HEK293 (cell line): Measurements from ENCODE around the gene SOX3.
A peak's percentile ranks its signal among the peaks of the same experiment; 100 is the strongest.

Source experiments
- CTCF ChIA-PET: fragments of 350-600 bp; formaldehyde crosslinking; extraction: SDS; loops from one replicate; lab custom pipeline; 2021; ENCODE audit warnings: antibody characterized with exemption; lab: Yijun Ruan, JAX
- POLR2A ChIA-PET: fragments of 300-600 bp; formaldehyde crosslinking; extraction: SDS; loops from one replicate; lab custom pipeline; 2020; ENCODE audit warnings: antibody characterized with exemption, inconsistent platforms; lab: Yijun Ruan, JAX
- H3K27ac ChIP-seq: fragments of 200-500 bp; sonication (Bioruptor generic); 2 replicates; pipeline ENCODE4 v1.5.1; 2014; ENCODE audit warnings: low read depth, low read length, control low read depth, inconsistent platforms; ENCODE audit errors: extremely low read depth
- H3K36me3 ChIP-seq, 2 experiments: fragments of 200-500 bp in 1 of 2; sonication (Bioruptor generic) in 1 of 2; 1 replicate in 1 of 2; 2 replicates in 1 of 2; pipeline ENCODE4 v1.5.1; 2014 to 2017; ENCODE audit warnings: inconsistent platforms in 2 of 2, low read length in 2 of 2; ENCODE audit not compliant: control insufficient read depth in 2 of 2, insufficient read depth in 1 of 2
- H3K4me1 ChIP-seq: fragments of 200-500 bp; sonication (Bioruptor generic); 2 replicates; pipeline ENCODE4 v1.5.1; 2014; ENCODE audit warnings: mild to moderate bottlenecking, low read length, inconsistent platforms; ENCODE audit not compliant: control insufficient read depth, insufficient read depth
- H3K4me3 ChIP-seq: 2 replicates; pipeline ENCODE4 v1.5.1; 2011; ENCODE audit warnings: low read depth, mild to moderate bottlenecking, control low read depth, low read length, moderate library complexity
- H3K9me3 ChIP-seq: fragments of 200-500 bp; sonication (Bioruptor generic); 2 replicates; pipeline ENCODE4 v1.5.1; 2014; ENCODE audit warnings: low read depth, low read length, inconsistent platforms; ENCODE audit not compliant: control insufficient read depth, insufficient read depth
- CTCF ChIP-seq: fragments of 450-650 bp; formaldehyde crosslinking; IDR thresholded peaks from 2 replicates; pipeline ENCODE4 v1.5.1; 2016; ENCODE audit warnings: missing biosample characterization, missing genetic modification characterization
- GLIS1 ChIP-seq: fragments of 450-650 bp; formaldehyde crosslinking; IDR thresholded peaks from 2 replicates; pipeline ENCODE4 v1.5.1; 2016; ENCODE audit warnings: missing biosample characterization, missing genetic modification characterization
- OVOL3 ChIP-seq: fragments of 450-650 bp; formaldehyde crosslinking; IDR thresholded peaks from 2 replicates; pipeline ENCODE4 v1.5.1; 2016; ENCODE audit warnings: missing biosample characterization, missing genetic modification characterization
- RBAK ChIP-seq: fragments of 450-650 bp; formaldehyde crosslinking; IDR thresholded peaks from 2 replicates; pipeline ENCODE4 v1.5.1; 2016; ENCODE audit warnings: missing biosample characterization, missing genetic modification characterization
- ZBTB17 ChIP-seq: fragments of 450-650 bp; formaldehyde crosslinking; IDR thresholded peaks from 2 replicates; pipeline ENCODE4 v1.5.1; 2016; ENCODE audit warnings: missing biosample characterization, missing genetic modification characterization
- ZBTB8A ChIP-seq: fragments of 450-650 bp; formaldehyde crosslinking; IDR thresholded peaks from 2 replicates; pipeline ENCODE4 v1.5.1; 2016; ENCODE audit warnings: missing biosample characterization, missing genetic modification characterization
- ZFP41 ChIP-seq: fragments of 450-650 bp; formaldehyde crosslinking; IDR thresholded peaks from 2 replicates; pipeline ENCODE4 v1.5.1; 2016; ENCODE audit warnings: missing biosample characterization, missing genetic modification characterization, borderline replicate concordance
- ZNF133 ChIP-seq: fragments of 450-650 bp; formaldehyde crosslinking; IDR thresholded peaks from 2 replicates; pipeline ENCODE4 v1.5.1; 2016; ENCODE audit warnings: missing biosample characterization, missing genetic modification characterization
- ZNF146 ChIP-seq: fragments of 450-650 bp; formaldehyde crosslinking; IDR thresholded peaks from 2 replicates; pipeline ENCODE4 v1.5.1; 2016; ENCODE audit warnings: missing biosample characterization, missing genetic modification characterization
- ZNF169 ChIP-seq: fragments of 450-650 bp; formaldehyde crosslinking; IDR thresholded peaks from 2 replicates; pipeline ENCODE4 v1.5.1; 2016; ENCODE audit warnings: missing biosample characterization, missing genetic modification characterization
- ZNF211 ChIP-seq: fragments of 450-650 bp; formaldehyde crosslinking; IDR thresholded peaks from 2 replicates; pipeline ENCODE4 v1.5.1; 2016; ENCODE audit warnings: low read depth, missing biosample characterization, missing genetic modification characterization
- ZNF248 ChIP-seq: fragments of 450-650 bp; formaldehyde crosslinking; IDR thresholded peaks from 2 replicates; pipeline ENCODE4 v1.5.1; 2017; ENCODE audit warnings: missing biosample characterization, missing genetic modification characterization
- ZNF335 ChIP-seq: fragments of 450-650 bp; formaldehyde crosslinking; conservative IDR thresholded peaks from 2 replicates; pipeline ENCODE4 v1.5.1; 2016; ENCODE audit warnings: missing biosample characterization, missing genetic modification characterization
- ZNF350 ChIP-seq: fragments of 450-650 bp; formaldehyde crosslinking; IDR thresholded peaks from 2 replicates; pipeline ENCODE4 v1.5.0; 2017; ENCODE audit warnings: missing biosample characterization, mild to moderate bottlenecking, missing genetic modification characterization
- ZNF548 ChIP-seq: fragments of 450-650 bp; formaldehyde crosslinking; IDR thresholded peaks from 2 replicates; pipeline ENCODE4 v1.5.1; 2016; ENCODE audit warnings: missing biosample characterization, missing genetic modification characterization
- ZNF560 ChIP-seq: fragments of 450-650 bp; formaldehyde crosslinking; IDR thresholded peaks from 2 replicates; pipeline ENCODE4 v1.5.1; 2017; ENCODE audit warnings: missing biosample characterization, missing genetic modification characterization, borderline replicate concordance
- ZNF561 ChIP-seq: fragments of 450-650 bp; IDR thresholded peaks from 2 replicates; pipeline ENCODE4 v1.5.1; 2018; ENCODE audit warnings: missing biosample characterization, missing genetic modification characterization, borderline replicate concordance
- ZNF624 ChIP-seq: fragments of 450-650 bp; formaldehyde crosslinking; IDR thresholded peaks from 2 replicates; pipeline ENCODE4 v1.5.1; 2017; ENCODE audit warnings: missing biosample characterization, missing genetic modification characterization
- ZNF654 ChIP-seq: fragments of 450-650 bp; formaldehyde crosslinking; IDR thresholded peaks from 2 replicates; pipeline ENCODE4 v1.5.1; 2016; ENCODE audit warnings: low read depth, missing biosample characterization, missing genetic modification characterization
- ZNF658 ChIP-seq: fragments of 450-650 bp; formaldehyde crosslinking; IDR thresholded peaks from 2 replicates; pipeline ENCODE4; 2016; ENCODE audit warnings: missing biosample characterization, missing genetic modification characterization
- ZNF776 ChIP-seq: fragments of 450-650 bp; formaldehyde crosslinking; IDR thresholded peaks from 2 replicates; pipeline ENCODE4 v1.5.0; 2017; ENCODE audit warnings: missing biosample characterization, missing genetic modification characterization, borderline replicate concordance
- ZSCAN18 ChIP-seq: fragments of 450-650 bp; formaldehyde crosslinking; IDR thresholded peaks from 2 replicates; pipeline ENCODE4 v1.5.1; 2016; ENCODE audit warnings: missing biosample characterization, missing genetic modification characterization
- TF ChIP-seq, protein P1 (sequence below): fragments of 450-650 bp; formaldehyde crosslinking; optimal IDR thresholded peaks from 2 replicates; pipeline ENCODE3; 2016; ENCODE audit warnings: missing biosample characterization, mild to moderate bottlenecking, missing genetic modification characterization
- TF ChIP-seq, protein P2 (sequence below): fragments of 450-650 bp; formaldehyde crosslinking; IDR thresholded peaks from 2 replicates; pipeline ENCODE4; 2016; ENCODE audit warnings: missing biosample characterization, missing genetic modification characterization
- TF ChIP-seq, protein P3 (sequence below): fragments of 450-650 bp; formaldehyde crosslinking; IDR thresholded peaks from 2 replicates; pipeline ENCODE4 v1.5.1; 2016; ENCODE audit warnings: missing biosample characterization, missing genetic modification characterization

SOX3 gene

DNA sequence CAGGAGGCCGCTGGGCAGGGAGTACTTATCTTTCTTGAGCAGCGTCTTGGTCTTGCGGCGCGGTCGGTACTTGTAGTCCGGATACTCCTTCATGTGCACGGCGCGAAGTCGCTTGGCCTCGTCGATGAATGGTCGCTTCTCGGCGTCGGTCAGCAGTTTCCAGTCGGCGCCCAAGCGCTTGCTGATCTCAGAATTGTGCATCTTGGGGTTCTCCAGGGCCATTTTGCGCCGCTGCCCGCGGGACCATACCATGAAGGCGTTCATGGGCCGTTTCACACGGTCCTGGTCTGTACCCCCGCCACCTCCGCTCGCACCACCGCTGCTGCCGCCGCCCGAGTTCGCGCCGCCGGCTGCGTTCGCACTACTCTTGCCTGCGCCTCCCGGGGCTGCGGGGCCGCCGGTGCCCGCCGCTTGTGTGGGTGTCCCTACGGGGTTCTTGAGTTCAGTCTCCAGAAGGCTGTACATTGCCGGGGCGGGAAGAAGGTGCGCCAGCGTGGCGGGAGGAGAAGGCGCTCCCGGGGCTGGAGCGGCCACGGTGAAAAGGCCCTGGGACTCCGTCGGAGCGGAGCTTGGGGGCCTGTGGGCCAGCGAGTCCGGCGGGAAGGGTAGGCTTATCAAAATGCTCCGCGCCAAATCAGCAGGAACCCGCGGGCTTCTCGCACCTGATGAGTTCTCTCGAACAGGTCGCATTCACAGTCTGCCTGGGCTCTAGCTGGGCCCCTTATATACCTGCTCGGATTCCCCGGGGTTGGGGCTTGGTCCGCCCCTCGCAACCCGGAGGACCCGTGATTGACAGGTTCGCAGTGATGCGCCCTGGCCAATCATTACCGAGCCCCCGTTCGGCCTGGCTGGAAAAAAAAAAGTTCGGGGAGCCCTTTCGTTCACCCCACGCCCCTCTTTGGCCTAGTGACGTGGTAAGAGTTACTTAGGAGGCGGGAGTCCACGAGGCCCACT is at the start of gene SOX3:
TSS of gene SOX3 (minus strand) at position 699 of the 954 bp plus-strand sequence. CDS start at position 690, 9 bp downstream.
- POLR2A ChIA-PET: no interaction called here
- H3K9me3 ChIP-seq: no peaks in the 10 kb centered on the region
- no peaks in the 10 kb centered on the region for H3K36me3 ChIP-seq
- H3K4me1 ChIP-seq: peaks cover 3% of the 10 kb centered on the region; the same call in 1 of the 2 replicates
- CTCF ChIA-PET: interaction anchor here (0.6 to 2.2 kb wide), 2 partner anchors 149 to 181 kb away, joined by 3 to 5 read pairs; no protein-coding TSS in a partner anchor
- H3K4me3 ChIP-seq: peak within 1 kb of the TSS; percentile 49
- peak within 1 kb of the TSS; percentile 91; the same call in 1 of the 2 replicates for H3K27ac ChIP-seq
- no peak for TF ChIP-seq ZFP41
- no peak for TF ChIP-seq ZNF561 (tag by site-specific recombination)
- no peak for TF ChIP-seq ZNF350
- TF ChIP-seq ZBTB8A: no peak
- no peak for TF ChIP-seq OVOL3 (tag by site-specific recombination)
- TF ChIP-seq GLIS1 (tag by site-specific recombination): no peak
- no peak for TF ChIP-seq ZNF335 (tag by site-specific recombination)
- no peak for TF ChIP-seq ZNF624 (tag by site-specific recombination)
- TF ChIP-seq, protein P1, sequence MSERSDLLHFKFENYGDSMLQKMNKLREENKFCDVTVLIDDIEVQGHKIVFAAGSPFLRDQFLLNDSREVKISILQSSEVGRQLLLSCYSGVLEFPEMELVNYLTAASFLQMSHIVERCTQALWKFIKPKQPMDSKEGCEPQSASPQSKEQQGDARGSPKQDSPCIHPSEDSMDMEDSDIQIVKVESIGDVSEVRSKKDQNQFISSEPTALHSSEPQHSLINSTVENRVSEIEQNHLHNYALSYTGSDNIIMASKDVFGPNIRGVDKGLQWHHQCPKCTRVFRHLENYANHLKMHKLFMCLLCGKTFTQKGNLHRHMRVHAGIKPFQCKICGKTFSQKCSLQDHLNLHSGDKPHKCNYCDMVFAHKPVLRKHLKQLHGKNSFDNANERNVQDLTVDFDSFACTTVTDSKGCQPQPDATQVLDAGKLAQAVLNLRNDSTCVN: no peak
- TF ChIP-seq, protein P2, sequence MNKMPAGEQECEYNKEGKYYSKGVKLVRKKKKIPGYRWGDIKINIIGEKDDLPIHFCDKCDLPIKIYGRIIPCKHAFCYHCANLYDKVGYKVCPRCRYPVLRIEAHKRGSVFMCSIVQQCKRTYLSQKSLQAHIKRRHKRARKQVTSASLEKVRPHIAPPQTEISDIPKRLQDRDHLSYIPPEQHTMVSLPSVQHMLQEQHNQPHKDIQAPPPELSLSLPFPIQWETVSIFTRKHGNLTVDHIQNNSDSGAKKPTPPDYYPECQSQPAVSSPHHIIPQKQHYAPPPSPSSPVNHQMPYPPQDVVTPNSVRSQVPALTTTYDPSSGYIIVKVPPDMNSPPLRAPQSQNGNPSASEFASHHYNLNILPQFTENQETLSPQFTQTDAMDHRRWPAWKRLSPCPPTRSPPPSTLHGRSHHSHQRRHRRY: no peak
- TF ChIP-seq ZNF560 (tag by site-specific recombination): no peak
- no peak for TF ChIP-seq ZNF133 (tag by site-specific recombination)
- TF ChIP-seq ZNF169: no peak
- TF ChIP-seq, protein P3, sequence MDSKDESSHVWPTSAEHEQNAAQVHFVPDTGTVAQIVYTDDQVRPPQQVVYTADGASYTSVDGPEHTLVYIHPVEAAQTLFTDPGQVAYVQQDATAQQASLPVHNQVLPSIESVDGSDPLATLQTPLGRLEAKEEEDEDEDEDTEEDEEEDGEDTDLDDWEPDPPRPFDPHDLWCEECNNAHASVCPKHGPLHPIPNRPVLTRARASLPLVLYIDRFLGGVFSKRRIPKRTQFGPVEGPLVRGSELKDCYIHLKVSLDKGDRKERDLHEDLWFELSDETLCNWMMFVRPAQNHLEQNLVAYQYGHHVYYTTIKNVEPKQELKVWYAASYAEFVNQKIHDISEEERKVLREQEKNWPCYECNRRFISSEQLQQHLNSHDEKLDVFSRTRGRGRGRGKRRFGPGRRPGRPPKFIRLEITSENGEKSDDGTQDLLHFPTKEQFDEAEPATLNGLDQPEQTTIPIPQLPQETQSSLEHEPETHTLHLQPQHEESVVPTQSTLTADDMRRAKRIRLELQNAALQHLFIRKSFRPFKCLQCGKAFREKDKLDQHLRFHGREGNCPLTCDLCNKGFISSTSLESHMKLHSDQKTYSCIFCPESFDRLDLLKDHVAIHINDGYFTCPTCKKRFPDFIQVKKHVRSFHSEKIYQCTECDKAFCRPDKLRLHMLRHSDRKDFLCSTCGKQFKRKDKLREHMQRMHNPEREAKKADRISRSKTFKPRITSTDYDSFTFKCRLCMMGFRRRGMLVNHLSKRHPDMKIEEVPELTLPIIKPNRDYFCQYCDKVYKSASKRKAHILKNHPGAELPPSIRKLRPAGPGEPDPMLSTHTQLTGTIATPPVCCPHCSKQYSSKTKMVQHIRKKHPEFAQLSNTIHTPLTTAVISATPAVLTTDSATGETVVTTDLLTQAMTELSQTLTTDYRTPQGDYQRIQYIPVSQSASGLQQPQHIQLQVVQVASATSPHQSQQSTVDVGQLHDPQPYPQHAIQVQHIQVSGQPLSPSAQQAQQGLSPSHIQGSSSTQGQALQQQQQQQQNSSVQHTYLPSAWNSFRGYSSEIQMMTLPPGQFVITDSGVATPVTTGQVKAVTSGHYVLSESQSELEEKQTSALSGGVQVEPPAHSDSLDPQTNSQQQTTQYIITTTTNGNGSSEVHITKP: no peak
- no peak for TF ChIP-seq ZBTB17
- no peak for TF ChIP-seq ZNF248 (tag by site-specific recombination)
- no peak for TF ChIP-seq ZNF548 (tag by site-specific recombination)
- no peak for TF ChIP-seq ZNF776 (tag by site-specific recombination)
- no peak for TF ChIP-seq RBAK (tag by site-specific recombination)

GRCh38 chrX:140548985-140549384 is 44.1 kb upstream of the SOX3 start:
- ChIA-PET POLR2A (no interaction called here), CTCF (interaction anchor here (0.5 to 0.6 kb wide), 3 partner anchors 28 to 1512 kb away, joined by 3 to 6 read pairs (median 3); no protein-coding TSS in a partner anchor)
- no peak for TF ChIP-seq ZNF146
- no peak for TF ChIP-seq ZNF658 (tag by site-specific recombination)
- TF ChIP-seq ZSCAN18: no peak
- no peak for TF ChIP-seq ZNF654 (tag by site-specific recombination)
- TF ChIP-seq CTCF (tag by site-specific recombination): no peak
- TF ChIP-seq ZNF211: no peak
- Histone ChIP-seq H3K36me3 (no peaks in the 10 kb centered on the region), H3K4me3 (no peak overlapping the region), H3K9me3 (no peaks in the 10 kb centered on the region), H3K27ac (no peak overlapping the region), H3K4me1 (no peaks in the 10 kb centered on the region)
